ENCODE results near the gene ATP8B4. TPM values are rescaled to one million over a fixed set of nuclear protein-coding genes. Genes with fewer than 3 reads are reported as not detected.

The ATP8B4 gene
- polyA plus RNA-seq, 3 donors, result 6.1 to 9.6 (median 6.8) TPM

DNA sequence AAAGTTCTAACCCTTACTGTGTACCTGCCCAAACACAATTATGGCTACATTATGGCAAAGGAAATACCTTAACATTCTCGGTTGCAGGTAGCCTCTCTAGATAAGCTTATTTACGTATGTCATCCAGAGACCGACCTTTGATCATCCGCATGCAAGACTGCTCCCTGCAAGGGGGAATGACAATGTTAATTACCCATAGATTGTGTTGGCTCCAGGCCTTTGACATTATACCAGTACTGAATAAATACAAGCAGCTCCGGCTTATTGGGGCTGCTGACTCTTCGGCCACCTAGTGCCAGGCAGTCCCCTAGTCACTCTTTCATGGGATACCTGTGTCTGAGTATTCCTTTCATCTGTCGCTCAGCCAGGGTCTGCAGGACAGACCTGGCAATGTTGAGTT, 274.6 kb downstream of the ATP8B4 start:
- Histone ChIP-seq H4K20me1 (ENCODE audit: insufficient read depth, low read length) (no peaks in the 10 kb centered on the region), H3K79me2 (ENCODE audit: insufficient read depth, low read length) (no peaks in the 10 kb centered on the region), H3K27me3 (ENCODE audit: control insufficient read depth in 2 of 2, insufficient read depth in 2 of 2, low read length in 2 of 2) (no peaks in the 10 kb centered on the region), H3K4me1 (ENCODE audit: control insufficient read depth in 1 of 2, insufficient read depth in 2 of 2, low read length in 2 of 2) (no peaks in the 10 kb centered on the region), H3K36me3 (replicated peaks in 1 of 2; ENCODE audit: control insufficient read depth in 1 of 2, insufficient read depth in 2 of 2, low read length in 2 of 2) (peaks cover 47 to 96% of the 10 kb centered on the region in 2 donors), H3K4me3 (replicated peaks in 1 of 3; ENCODE audit: low read depth in 2 of 3, low read length in 3 of 3) (no peak overlapping the region), H3K9ac (ENCODE audit: insufficient read depth, low read length, poor library complexity, severe bottlenecking) (no peak overlapping the region), H3K9me3 (replicated peaks in 1 of 2; ENCODE audit: control insufficient read depth in 1 of 2, insufficient read depth in 1 of 2, low read length in 2 of 2) (peaks cover 33 to 53% of the 10 kb centered on the region in 2 donors), H2AFZ (ENCODE audit: insufficient read depth, low read depth, low read length, poor library complexity, severe bottlenecking) (no peak overlapping the region), H3K27ac (ENCODE audit: low read depth in 1 of 2, low read length in 2 of 2) (no peak overlapping the region), H3K4me2 (replicated peaks; ENCODE audit: extremely low read depth, low read length, poor library complexity, severe bottlenecking) (no peak overlapping the region)
- no peaks in the 10 kb centered on the region for H3K4me1 Mint-ChIP-seq
- no peak for TF ChIP-seq CTCF (IDR thresholded peaks at IDR 0.05)
- intact Hi-C loops (cut with micrococcal nuclease), result no loop called here
- no peak overlapping the region for H3K4me3 Mint-ChIP-seq
- no peaks in the 10 kb centered on the region for H3K27me3 Mint-ChIP-seq (ENCODE audit: low read depth in 3 of 3)
- peaks cover 22 to 53% (median 36%) of the 10 kb centered on the region in 7 donors for H3K9me3 Mint-ChIP-seq
- whole genome bisulfite sequencing (ENCODE audit: insufficient coverage), result 100% methylated on average over 3 of the region's 7 CpGs
- H3K27ac Mint-ChIP-seq, result no peak overlapping the region
- peaks cover 80 to 94% of the 10 kb centered on the region in 2 donors for H3K36me3 Mint-ChIP-seq
- DNase-seq, result no peak

- intact Hi-C loops (cut with micrococcal nuclease), result no loop called here
- no peaks in the 10 kb centered on the region for H3K79me2 ChIP-seq (ENCODE audit: insufficient read depth, low read length)
- H3K36me3 Mint-ChIP-seq, result peaks cover 83 to 97% of the 10 kb centered on the region in 2 donors
These were observed 275.3 kb downstream of the ATP8B4 start for GRCh38 chr15:49843725-49844124.

More at GRCh38 chr15:49843725-49844124, 275.3 kb downstream of the ATP8B4 start:
- Histone ChIP-seq H3K36me3 (replicated peaks in 1 of 2; ENCODE audit: control insufficient read depth in 1 of 2, insufficient read depth in 2 of 2, low read length in 2 of 2) (peaks cover 43 to 98% of the 10 kb centered on the region in 2 donors), H4K20me1 (ENCODE audit: insufficient read depth, low read length) (no peaks in the 10 kb centered on the region), H3K27ac (ENCODE audit: low read depth in 1 of 2, low read length in 2 of 2) (no peak overlapping the region), H3K9ac (ENCODE audit: insufficient read depth, low read length, poor library complexity, severe bottlenecking) (no peak overlapping the region), H3K4me3 (replicated peaks in 1 of 3; ENCODE audit: low read depth in 2 of 3, low read length in 3 of 3) (no peak overlapping the region), H3K4me2 (replicated peaks; ENCODE audit: extremely low read depth, low read length, poor library complexity, severe bottlenecking) (no peak overlapping the region), H2AFZ (ENCODE audit: insufficient read depth, low read depth, low read length, poor library complexity, severe bottlenecking) (no peak overlapping the region), H3K4me1 (ENCODE audit: control insufficient read depth in 1 of 2, insufficient read depth in 2 of 2, low read length in 2 of 2) (no peaks in the 10 kb centered on the region), H3K27me3 (ENCODE audit: control insufficient read depth in 2 of 2, insufficient read depth in 2 of 2, low read length in 2 of 2) (no peaks in the 10 kb centered on the region), H3K9me3 (replicated peaks in 1 of 2; ENCODE audit: control insufficient read depth in 1 of 2, insufficient read depth in 1 of 2, low read length in 2 of 2) (peaks cover 39 to 60% of the 10 kb centered on the region in 2 donors)
- WGBS (ENCODE audit: insufficient coverage), result 97% methylated on average over 3 of the region's 5 CpGs
- H3K9me3 Mint-ChIP-seq, result peaks cover 28 to 59% (median 43%) of the 10 kb centered on the region in 7 donors
- no peaks in the 10 kb centered on the region for H3K27me3 Mint-ChIP-seq (ENCODE audit: low read depth in 3 of 3)
- H3K4me3 Mint-ChIP-seq, result no peak overlapping the region
- no peaks in the 10 kb centered on the region for H3K4me1 Mint-ChIP-seq
- TF ChIP-seq CTCF (IDR thresholded peaks at IDR 0.05), result no peak
- no peak for DNase-seq
- peak overlapping the region in 1 of 7 donors; percentile 21 for H3K27ac Mint-ChIP-seq

Measured in CD14-positive monocyte (primary cell).